ENCODE data around the gene LRP1.

DNA sequence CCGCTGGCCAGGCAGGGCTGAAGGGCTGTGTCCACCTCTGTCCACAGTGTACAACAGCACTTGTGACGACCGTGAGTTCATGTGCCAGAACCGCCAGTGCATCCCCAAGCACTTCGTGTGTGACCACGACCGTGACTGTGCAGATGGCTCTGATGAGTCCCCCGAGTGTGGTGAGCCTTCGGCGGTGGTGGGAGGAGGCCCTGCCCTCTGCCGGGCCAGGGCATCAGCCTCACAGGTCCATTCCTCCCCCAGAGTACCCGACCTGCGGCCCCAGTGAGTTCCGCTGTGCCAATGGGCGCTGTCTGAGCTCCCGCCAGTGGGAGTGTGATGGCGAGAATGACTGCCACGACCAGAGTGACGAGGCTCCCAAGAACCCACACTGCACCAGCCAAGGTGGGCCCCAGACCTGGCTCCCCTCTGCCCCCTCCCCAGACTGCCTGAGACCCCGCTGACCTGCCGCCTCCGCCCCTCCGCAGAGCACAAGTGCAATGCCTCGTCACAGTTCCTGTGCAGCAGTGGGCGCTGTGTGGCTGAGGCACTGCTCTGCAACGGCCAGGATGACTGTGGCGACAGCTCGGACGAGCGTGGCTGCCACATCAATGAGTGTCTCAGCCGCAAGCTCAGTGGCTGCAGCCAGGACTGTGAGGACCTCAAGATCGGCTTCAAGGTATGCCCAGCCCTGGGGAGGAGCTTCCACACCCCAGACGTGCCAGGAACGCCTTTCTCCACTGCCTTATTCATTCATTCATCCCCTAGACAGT, 67.5 kb downstream of the LRP1 start:
- TF ChIP-seq, protein P1, sequence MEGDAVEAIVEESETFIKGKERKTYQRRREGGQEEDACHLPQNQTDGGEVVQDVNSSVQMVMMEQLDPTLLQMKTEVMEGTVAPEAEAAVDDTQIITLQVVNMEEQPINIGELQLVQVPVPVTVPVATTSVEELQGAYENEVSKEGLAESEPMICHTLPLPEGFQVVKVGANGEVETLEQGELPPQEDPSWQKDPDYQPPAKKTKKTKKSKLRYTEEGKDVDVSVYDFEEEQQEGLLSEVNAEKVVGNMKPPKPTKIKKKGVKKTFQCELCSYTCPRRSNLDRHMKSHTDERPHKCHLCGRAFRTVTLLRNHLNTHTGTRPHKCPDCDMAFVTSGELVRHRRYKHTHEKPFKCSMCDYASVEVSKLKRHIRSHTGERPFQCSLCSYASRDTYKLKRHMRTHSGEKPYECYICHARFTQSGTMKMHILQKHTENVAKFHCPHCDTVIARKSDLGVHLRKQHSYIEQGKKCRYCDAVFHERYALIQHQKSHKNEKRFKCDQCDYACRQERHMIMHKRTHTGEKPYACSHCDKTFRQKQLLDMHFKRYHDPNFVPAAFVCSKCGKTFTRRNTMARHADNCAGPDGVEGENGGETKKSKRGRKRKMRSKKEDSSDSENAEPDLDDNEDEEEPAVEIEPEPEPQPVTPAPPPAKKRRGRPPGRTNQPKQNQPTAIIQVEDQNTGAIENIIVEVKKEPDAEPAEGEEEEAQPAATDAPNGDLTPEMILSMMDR (conservative IDR thresholded peaks at IDR 0.05): no peak
- TF ChIP-seq ZFX (IDR thresholded peaks at IDR 0.05): no peak
